ENCODE data around the gene SMARCD3. TPM values are rescaled to one million over a fixed set of nuclear protein-coding genes. Genes with fewer than 3 reads are reported as not detected.

SMARCD3 gene
- total RNA-seq, 1 donor from 2014 or later = 50.7 TPM

DNA sequence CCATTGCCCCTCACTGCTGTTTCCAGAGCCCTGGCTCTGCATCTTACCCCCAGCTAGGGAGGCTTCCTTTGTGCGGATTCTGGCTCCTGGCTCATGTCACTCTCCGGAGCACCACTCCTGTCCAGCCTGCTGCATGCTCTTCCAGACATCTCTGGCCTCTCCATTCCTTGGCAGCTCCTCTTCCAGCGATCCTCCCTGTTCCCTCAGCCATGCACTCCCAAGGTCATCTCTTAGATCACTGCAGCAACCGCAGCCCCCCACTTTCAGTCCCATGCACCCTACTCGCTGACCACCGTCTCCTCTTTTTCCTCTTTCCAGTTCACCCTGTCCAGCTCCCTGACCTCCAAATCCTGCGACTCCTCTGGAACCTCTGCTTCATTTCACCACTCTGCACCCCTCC is 6.9 kb upstream of the SMARCD3 start:
- Mint-ChIP-seq H3K4me1 (peaks cover 35% of the 10 kb centered on the region), H3K36me3 (ENCODE audit: low read depth) (no peaks in the 10 kb centered on the region), H3K27me3 (ENCODE audit: low read depth) (peaks cover 15% of the 10 kb centered on the region)

DNA sequence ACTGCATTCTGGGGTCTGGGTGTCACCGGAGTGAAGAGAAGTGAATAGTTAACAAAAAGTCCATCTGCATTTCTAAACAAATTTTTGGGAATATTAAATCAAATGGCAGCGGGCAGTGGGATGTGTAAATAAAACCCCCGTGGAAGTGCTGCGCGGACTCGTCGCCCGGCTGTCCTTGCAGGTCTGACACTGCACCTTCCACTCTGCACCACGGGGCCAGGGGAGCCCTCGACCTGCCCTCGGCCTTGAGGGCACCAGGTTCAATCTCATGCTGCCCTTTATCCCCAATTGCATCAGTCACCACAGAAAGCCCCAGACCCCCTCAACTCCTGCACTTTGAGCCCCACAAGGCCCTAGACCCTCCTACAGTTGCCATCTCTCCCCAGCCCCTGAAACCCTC is 6.4 kb upstream of the SMARCD3 start:
- DNase-seq (ENCODE audit: low read depth, low spot score) = no peak
- Mint-ChIP-seq H3K9me3 (no peaks in the 10 kb centered on the region), H3K27me3 (ENCODE audit: low read depth) (peaks cover 15% of the 10 kb centered on the region), H3K27ac (ENCODE audit: unreplicated experiment) (no peak overlapping the region), H3K4me1 (peaks cover 39% of the 10 kb centered on the region), H3K36me3 (ENCODE audit: low read depth) (no peaks in the 10 kb centered on the region), H3K4me3 (peak overlapping the region; percentile 58)
- TF ChIP-seq, protein P1, sequence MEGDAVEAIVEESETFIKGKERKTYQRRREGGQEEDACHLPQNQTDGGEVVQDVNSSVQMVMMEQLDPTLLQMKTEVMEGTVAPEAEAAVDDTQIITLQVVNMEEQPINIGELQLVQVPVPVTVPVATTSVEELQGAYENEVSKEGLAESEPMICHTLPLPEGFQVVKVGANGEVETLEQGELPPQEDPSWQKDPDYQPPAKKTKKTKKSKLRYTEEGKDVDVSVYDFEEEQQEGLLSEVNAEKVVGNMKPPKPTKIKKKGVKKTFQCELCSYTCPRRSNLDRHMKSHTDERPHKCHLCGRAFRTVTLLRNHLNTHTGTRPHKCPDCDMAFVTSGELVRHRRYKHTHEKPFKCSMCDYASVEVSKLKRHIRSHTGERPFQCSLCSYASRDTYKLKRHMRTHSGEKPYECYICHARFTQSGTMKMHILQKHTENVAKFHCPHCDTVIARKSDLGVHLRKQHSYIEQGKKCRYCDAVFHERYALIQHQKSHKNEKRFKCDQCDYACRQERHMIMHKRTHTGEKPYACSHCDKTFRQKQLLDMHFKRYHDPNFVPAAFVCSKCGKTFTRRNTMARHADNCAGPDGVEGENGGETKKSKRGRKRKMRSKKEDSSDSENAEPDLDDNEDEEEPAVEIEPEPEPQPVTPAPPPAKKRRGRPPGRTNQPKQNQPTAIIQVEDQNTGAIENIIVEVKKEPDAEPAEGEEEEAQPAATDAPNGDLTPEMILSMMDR (conservative IDR thresholded peaks at IDR 0.05) = no peak

More for the DNA sequence above, 6.9 kb upstream of the SMARCD3 start:
- Mint-ChIP-seq H3K27ac (ENCODE audit: unreplicated experiment) (no peak overlapping the region), H3K4me3 (peak overlapping the region; percentile 58), H3K9me3 (no peaks in the 10 kb centered on the region)
- TF ChIP-seq, protein P1 (conservative IDR thresholded peaks at IDR 0.05) = no peak
- DNase-seq (ENCODE audit: low read depth, low spot score) = no peak

DNA sequence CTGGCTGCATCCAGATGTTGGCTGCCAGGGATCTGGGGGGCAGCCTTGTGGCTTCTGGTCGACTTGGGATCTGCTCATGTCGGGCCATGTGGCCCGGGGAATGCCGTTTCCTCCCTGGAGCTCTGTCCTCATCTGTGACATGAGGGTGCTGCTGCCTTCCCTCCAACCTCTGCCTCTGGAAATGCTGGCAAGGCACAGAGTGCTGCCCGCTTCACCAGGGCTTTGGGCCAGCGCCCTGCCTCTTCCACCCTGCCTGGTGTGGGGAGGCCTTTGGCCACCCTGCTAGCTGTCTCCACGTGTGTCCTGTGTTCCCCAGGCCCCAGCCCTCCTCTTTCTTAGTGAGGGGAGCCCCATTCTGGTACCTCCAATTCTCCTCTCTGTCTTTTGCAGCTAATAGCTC is 5.8 kb upstream of the SMARCD3 start:
- H3K4me3 Mint-ChIP-seq = peak overlapping the region; percentile 48
- no peaks in the 10 kb centered on the region for H3K36me3 Mint-ChIP-seq (ENCODE audit: low read depth)
- H3K27ac Mint-ChIP-seq (ENCODE audit: unreplicated experiment) = no peak overlapping the region
- H3K4me1 Mint-ChIP-seq = peaks cover 43% of the 10 kb centered on the region
- peaks cover 16% of the 10 kb centered on the region for H3K27me3 Mint-ChIP-seq (ENCODE audit: low read depth)
- no peaks in the 10 kb centered on the region for H3K9me3 Mint-ChIP-seq
- TF ChIP-seq, protein P1 (conservative IDR thresholded peaks at IDR 0.05) = no peak
- no peak for DNase-seq (ENCODE audit: low read depth, low spot score)

DNA sequence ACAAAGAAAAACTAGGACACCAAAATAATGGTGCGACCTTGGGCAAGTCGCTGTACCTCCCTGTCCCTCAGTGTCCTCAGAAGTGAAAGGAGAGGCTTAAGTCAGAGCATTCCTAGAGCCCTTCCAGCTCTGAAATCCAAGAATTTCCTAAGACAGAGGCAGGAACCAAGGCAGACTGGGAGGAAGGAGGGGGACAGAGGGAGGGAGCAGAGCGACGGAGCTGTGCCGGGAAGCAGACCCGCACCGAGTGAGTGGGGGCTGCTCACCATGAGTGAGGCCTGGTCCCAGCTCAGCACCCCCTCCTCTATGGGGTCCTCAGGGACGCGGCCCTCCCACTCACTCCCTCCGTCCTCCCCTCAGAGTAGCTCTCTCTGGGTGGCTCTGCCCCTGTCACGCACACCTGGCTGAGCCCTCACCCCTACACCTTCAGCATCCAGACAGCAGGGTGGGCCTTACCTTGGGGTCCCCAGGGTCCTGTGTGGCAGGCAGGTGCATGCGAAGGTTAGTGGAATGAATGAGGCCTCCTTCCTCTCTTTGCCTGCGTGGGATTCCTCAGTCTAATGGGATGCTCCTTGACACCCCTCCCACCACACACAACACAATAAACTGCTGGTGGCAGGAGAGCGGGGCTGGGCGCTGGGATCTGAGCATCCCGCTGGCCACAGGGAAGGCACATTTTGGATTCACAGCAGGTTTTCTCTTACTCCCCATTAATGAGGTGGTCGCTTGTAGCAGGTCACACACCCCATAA is 4.6 kb upstream of the SMARCD3 start:
- Mint-ChIP-seq H3K4me3 (peak overlapping the region; percentile 89), H3K27ac (ENCODE audit: unreplicated experiment) (peak overlapping the region; percentile 100), H3K9me3 (no peaks in the 10 kb centered on the region), H3K4me1 (peaks cover 51% of the 10 kb centered on the region), H3K36me3 (ENCODE audit: low read depth) (no peaks in the 10 kb centered on the region), H3K27me3 (ENCODE audit: low read depth) (peaks cover 18% of the 10 kb centered on the region)
- TF ChIP-seq, protein P1 (conservative IDR thresholded peaks at IDR 0.05) = no peak
- no peak for DNase-seq (ENCODE audit: low read depth, low spot score)

DNA sequence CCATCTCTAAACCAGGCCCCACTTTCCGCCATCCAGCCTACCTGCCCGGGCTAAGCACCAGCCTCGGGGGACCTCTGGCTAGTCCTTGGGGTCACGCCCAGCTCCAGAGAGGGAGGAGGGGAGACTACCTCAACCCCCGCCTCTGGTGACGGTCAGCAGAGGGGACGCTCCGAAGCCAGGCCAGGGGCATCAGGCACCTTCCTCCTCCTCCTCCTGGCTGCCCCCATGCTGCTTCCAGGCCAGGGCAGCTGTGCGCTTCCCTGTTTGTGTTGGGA is 4.0 kb upstream of the SMARCD3 start:
- DNase-seq (ENCODE audit: low read depth, low spot score) = no peak
- Mint-ChIP-seq H3K27ac (ENCODE audit: unreplicated experiment) (peak overlapping the region; percentile 100), H3K27me3 (ENCODE audit: low read depth) (peaks cover 13% of the 10 kb centered on the region)

More for the DNA sequence above, 4.0 kb upstream of the SMARCD3 start:
- H3K36me3 Mint-ChIP-seq (ENCODE audit: low read depth) = no peaks in the 10 kb centered on the region
- TF ChIP-seq, protein P1 (conservative IDR thresholded peaks at IDR 0.05) = no peak
- H3K9me3 Mint-ChIP-seq = no peaks in the 10 kb centered on the region
- peak overlapping the region; percentile 89 for H3K4me3 Mint-ChIP-seq
- peaks cover 55% of the 10 kb centered on the region for H3K4me1 Mint-ChIP-seq
